ENCODE data around the gene DSCAM. TPM values are rescaled to one million over a fixed set of nuclear protein-coding genes. Genes with fewer than 3 reads are reported as not detected.

Gene DSCAM
- total RNA-seq, 2 experiments from 2014 or later: not detected

DNA sequence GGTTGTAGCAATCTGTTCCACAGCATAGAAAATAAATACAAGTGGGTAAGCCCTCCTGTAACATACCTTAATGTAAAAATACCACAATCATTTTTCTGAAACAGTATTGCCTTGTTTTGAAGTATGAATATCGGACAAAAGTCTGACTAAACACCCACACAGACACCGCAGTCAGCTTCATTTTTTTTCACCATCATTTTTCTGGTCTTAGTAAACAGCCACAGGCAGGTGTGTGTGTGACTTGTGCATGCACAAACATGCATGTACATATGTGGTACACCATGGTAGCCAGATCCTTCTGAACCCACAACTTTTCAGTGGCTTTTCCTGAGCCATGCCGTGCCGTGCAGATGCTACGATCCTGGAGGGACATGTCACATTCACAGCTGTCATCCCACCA, 718.1 kb downstream of the DSCAM start:
- H3K36me3 ChIP-seq (ENCODE audit: insufficient read depth, low read length): no peaks in the 10 kb centered on the region
- CTCF ChIA-PET: no interaction called here
- DNase-seq (no peak), ATAC-seq (ENCODE audit: poor library complexity) (no peak)
- Mint-ChIP-seq H3K4me3 (no peak overlapping the region), H3K36me3 (ENCODE audit: low read depth) (no peaks in the 10 kb centered on the region), H3K4me1 (ENCODE audit: low read depth) (no peaks in the 10 kb centered on the region), H3K27me3 (peaks cover 4% of the 10 kb centered on the region), H3K9me3 (no peaks in the 10 kb centered on the region), H3K27ac (no peak overlapping the region)
- POLR2A ChIA-PET: no interaction called here
- peaks cover 0 to 21% of the 10 kb centered on the region in 2 experiments for H3K9me3 ChIP-seq (ENCODE audit: control insufficient read depth in 1 of 2, insufficient read depth in 1 of 2, low read length in 2 of 2)
- H3K27ac ChIP-seq (ENCODE audit: low read depth in 1 of 2, low read length in 2 of 2): no peak overlapping the region
- TF ChIP-seq, protein P1, sequence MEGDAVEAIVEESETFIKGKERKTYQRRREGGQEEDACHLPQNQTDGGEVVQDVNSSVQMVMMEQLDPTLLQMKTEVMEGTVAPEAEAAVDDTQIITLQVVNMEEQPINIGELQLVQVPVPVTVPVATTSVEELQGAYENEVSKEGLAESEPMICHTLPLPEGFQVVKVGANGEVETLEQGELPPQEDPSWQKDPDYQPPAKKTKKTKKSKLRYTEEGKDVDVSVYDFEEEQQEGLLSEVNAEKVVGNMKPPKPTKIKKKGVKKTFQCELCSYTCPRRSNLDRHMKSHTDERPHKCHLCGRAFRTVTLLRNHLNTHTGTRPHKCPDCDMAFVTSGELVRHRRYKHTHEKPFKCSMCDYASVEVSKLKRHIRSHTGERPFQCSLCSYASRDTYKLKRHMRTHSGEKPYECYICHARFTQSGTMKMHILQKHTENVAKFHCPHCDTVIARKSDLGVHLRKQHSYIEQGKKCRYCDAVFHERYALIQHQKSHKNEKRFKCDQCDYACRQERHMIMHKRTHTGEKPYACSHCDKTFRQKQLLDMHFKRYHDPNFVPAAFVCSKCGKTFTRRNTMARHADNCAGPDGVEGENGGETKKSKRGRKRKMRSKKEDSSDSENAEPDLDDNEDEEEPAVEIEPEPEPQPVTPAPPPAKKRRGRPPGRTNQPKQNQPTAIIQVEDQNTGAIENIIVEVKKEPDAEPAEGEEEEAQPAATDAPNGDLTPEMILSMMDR (IDR thresholded peaks at IDR 0.05): no peak
- H3K4me3 ChIP-seq (ENCODE audit: low read length): no peak overlapping the region
- intact Hi-C loops (cut with DNase I, micrococcal nuclease): no loop called here
- no peaks in the 10 kb centered on the region for H3K27me3 ChIP-seq (ENCODE audit: control insufficient read depth in 1 of 2, insufficient read depth in 2 of 2, low read length in 2 of 2)
- no peaks in the 10 kb centered on the region for H3K4me1 ChIP-seq (ENCODE audit: insufficient read depth, low read length)

DNA sequence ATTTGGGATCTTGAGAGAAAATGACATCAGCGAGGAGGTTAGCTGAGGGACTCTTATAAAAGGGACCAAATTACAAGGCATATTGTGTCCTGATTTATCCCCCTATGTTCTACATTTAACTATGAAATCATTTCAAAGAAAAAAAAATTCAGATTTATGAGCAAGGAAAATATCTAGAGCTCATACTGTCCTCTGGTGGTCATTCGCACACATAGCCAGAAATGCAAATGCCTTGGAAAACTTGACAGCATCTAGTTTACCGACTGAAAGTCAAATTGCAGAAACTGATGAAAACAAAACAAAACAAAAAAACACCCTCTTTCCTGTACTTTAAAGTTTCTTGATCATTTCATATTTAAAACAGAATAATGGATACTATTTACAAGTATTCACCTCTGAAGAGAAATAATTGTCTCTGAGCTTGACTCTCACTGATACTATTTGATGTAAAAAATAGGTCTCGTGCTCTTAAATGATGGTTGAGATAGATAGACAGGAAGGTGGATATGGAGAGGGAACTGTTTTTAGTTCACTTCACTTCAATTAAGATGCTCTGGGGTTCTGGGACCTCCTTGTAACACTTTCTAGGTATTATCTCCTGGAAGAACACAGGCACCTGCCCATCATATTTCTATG, 725.9 kb downstream of the DSCAM start:
- ChIA-PET POLR2A (no interaction called here), CTCF (no interaction called here)
- Histone ChIP-seq H3K4me3 (ENCODE audit: low read length) (no peak overlapping the region), H3K9me3 (ENCODE audit: control insufficient read depth in 1 of 2, insufficient read depth in 1 of 2, low read length in 2 of 2) (peaks cover 0 to 11% of the 10 kb centered on the region in 2 experiments), H3K36me3 (ENCODE audit: insufficient read depth, low read length) (no peaks in the 10 kb centered on the region), H3K27ac (ENCODE audit: low read depth in 1 of 2, low read length in 2 of 2) (no peak overlapping the region), H3K4me1 (ENCODE audit: insufficient read depth, low read length) (no peaks in the 10 kb centered on the region), H3K27me3 (ENCODE audit: control insufficient read depth in 1 of 2, insufficient read depth in 2 of 2, low read length in 2 of 2) (no peaks in the 10 kb centered on the region)
- DNase-seq: no peak
- Mint-ChIP-seq H3K4me1 (ENCODE audit: low read depth) (no peaks in the 10 kb centered on the region), H3K36me3 (ENCODE audit: low read depth) (no peaks in the 10 kb centered on the region), H3K27me3 (no peaks in the 10 kb centered on the region), H3K27ac (no peak overlapping the region), H3K4me3 (no peak overlapping the region), H3K9me3 (no peaks in the 10 kb centered on the region)
- no peak for ATAC-seq (ENCODE audit: poor library complexity)
- TF ChIP-seq, protein P1 (IDR thresholded peaks at IDR 0.05): no peak
- intact Hi-C loops (cut with DNase I, micrococcal nuclease): no loop called here

DNA sequence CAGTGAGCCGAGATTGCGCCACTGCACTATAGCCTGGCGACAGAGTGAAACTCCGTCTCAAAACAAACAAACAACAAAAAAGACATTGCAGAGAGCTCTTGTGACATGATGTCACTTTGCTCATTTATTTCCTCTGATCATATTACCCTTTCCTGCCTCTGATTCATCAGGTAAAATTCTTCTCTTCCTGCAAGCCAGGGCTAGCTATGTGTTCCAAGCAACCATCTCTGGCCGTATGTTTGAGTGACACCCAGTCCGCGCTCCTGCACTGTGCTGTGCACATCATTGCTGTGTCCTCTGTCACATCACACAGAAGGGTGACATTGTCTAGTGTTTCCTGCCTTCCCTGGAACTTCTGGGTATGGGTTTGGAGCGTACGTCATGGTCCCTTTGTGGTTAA, 728.4 kb downstream of the DSCAM start:
- Mint-ChIP-seq H3K4me1 (ENCODE audit: low read depth) (no peaks in the 10 kb centered on the region), H3K27ac (no peak overlapping the region), H3K4me3 (no peak overlapping the region), H3K36me3 (ENCODE audit: low read depth) (no peaks in the 10 kb centered on the region), H3K9me3 (peaks cover 3% of the 10 kb centered on the region), H3K27me3 (no peaks in the 10 kb centered on the region)
- Histone ChIP-seq H3K4me3 (ENCODE audit: low read length) (no peak overlapping the region), H3K27ac (ENCODE audit: low read depth in 1 of 2, low read length in 2 of 2) (no peak overlapping the region), H3K27me3 (ENCODE audit: control insufficient read depth in 1 of 2, insufficient read depth in 2 of 2, low read length in 2 of 2) (no peaks in the 10 kb centered on the region), H3K4me1 (ENCODE audit: insufficient read depth, low read length) (no peaks in the 10 kb centered on the region), H3K9me3 (ENCODE audit: control insufficient read depth in 1 of 2, insufficient read depth in 1 of 2, low read length in 2 of 2) (peaks cover 0 to 6% of the 10 kb centered on the region in 2 experiments), H3K36me3 (ENCODE audit: insufficient read depth, low read length) (no peaks in the 10 kb centered on the region)
- ATAC-seq (ENCODE audit: poor library complexity): no peak
- POLR2A ChIA-PET: no interaction called here
- TF ChIP-seq, protein P1 (IDR thresholded peaks at IDR 0.05): no peak
- CTCF ChIA-PET: no interaction called here
- intact Hi-C loops (cut with DNase I, micrococcal nuclease): no loop called here
- no peak for DNase-seq
